ENCODE data around the gene C1orf105.

Gene C1orf105

DNA sequence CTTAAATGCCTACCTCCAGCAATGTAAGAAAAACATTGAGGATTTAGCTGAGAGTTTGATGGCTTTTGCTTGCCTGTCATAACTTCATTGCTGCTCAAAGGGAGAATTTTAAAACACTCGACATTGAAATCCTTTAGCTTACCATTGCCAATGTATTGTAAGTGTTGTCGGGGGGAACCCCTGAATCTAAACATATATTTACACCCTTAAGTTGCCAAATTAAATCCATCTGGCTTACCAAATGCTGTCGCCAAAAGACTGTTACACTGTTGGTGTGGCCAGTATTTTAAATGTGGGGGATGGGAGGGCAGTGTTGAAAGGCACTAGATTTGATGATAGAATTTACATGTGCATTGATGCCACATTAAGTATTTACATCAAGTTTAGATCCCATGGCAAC is 24.9 kb upstream of the C1orf105 start:
- DNase-seq (ENCODE audit: low read depth in 4 of 4, low spot score in 1 of 4), result no peak

DNA sequence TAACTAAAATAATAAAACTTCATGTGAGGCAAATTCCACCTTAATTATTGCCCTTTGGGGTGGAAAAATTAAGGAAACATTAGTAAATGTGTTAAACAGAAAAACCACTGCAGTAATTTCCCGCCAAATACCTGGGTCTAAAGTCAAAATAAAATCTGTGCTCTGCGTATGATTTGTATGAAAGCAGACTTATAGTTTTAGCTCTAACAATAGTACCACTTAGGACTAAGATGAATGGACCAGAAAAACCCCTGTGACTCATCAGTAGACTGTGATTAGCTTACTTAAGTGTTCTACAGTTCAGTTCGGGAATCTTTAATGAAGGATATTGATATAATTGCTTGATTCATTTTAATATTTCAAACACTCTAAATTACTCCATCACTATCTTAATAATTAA is 23.3 kb upstream of the C1orf105 start:
- no peak for DNase-seq (ENCODE audit: low read depth in 4 of 4, low spot score in 1 of 4)

DNA sequence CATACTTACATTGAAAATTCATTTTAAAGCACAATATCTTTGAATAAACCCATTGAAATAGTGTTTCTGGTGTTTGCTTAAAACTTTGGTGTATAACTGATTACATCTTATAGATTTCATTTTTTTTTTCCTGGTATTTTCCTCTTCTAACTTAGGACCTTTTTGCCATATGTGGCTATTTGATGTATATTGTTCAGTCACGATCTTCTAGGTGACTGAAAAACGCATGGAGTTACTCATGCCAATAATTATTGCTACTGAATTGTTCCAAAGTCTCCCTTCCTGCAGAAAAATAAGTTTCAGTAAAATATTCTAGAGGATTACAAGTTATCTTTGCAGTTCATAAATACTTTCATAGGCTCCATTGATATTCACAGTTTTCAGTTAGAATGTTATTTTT is 22.9 kb upstream of the C1orf105 start:
- DNase-seq (ENCODE audit: low read depth in 4 of 4, low spot score in 1 of 4), result no peak

DNA sequence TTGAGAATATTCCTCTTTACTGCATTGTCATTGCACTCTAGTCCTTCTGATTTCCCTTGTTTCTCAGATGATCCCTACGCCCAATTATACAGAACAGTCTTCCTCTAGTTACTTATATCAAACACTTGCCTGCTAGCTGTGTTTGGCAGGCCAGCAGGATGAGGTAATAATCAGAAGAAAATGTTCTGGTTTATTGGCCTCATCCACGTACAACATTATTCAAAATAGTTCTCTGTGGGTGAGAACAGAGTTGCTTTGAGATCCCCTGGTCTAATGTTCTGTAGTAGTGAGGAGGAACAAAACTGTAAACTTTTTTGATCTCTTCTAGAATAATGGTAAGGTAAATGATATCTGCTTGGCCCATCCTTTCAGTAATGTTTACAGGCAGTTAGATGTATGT is 22.3 kb upstream of the C1orf105 start:
- DNase-seq (ENCODE audit: low read depth in 4 of 4, low spot score in 1 of 4), result no peak

DNA sequence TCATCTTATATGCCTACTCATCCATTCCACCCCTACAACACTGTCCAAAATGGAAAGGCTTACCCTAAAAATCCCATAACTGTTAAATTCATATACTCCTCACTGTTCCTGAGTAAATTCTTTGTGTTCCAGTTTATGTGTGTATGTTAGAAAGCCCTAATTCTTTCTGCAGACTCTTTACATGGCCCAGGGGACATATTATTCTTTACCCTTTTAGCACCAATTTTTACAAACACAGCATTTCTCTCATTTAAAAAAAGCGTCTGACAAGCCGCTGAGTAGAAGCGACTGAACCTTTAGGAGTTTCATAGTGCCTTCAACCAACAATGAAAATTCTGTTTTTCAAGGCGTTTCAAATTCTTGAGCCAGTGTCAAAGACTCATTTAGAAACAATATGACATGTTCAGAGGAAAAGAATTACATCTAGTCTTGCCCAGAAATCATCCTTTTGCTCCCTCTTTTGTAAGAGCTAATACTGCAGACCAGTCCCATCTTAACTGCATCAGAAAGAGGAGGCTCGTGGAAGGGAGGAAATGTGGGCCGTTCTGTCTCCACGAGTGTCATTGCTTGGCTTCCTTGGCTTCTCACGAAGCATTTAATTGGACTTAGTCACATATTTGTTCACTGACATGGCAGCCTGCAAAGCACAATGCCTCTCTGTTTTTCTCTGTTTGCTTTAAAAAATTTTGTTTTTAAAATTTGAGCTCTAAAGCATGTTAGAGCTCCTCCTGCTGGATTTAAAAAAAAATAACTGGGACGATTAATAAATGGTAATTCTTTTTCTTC is 21.3 kb upstream of the C1orf105 start:
- no peak for DNase-seq (ENCODE audit: low read depth in 4 of 4, low spot score in 1 of 4)

DNA sequence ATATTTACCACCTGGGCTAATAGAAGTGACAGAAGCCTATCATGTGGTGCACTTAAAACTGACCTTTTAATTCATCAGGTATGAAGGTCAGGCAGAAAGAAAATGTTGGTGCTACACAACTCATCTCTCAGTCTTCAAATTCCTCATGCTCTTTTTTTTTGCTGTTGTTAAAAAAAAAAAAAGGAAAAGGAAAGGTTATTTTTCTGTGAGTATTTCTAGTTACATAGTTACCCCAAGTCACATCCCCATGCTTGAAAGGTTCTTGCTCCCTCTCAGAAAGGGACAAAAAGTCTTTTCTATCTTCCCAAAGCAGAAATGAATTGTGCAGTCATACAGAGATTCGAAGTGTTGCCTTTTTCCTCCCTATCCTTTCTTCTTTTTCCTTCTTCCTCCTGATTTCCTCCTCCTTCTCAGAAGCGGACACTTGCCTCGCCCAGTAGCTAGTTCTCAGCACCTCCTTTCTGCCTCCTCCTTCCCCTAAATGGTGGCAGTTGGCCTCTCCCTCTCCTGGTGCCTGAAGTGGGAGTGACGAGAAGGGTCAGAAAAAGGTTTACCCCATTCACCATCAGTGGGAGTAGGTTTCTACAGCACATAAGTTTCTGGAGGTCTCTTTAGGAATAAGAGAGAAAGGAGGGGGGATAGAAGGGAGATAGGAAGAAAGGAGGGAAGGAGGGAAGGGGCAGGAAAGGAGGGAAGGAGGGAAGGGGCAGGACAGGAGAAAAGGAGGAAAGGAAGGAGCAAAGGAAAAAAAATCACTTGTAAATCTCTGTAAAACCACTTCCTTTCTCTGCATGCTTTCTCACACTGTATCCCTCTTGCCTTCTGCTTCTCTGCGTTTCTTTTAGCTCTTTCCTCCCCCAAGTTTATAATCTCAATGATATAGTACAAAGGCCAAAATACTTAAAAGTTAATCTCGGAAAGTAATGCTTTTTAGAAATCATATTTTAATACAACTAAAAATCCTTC is 20.4 kb upstream of the C1orf105 start:
- no peak for DNase-seq (ENCODE audit: low read depth in 4 of 4, low spot score in 1 of 4)

DNA sequence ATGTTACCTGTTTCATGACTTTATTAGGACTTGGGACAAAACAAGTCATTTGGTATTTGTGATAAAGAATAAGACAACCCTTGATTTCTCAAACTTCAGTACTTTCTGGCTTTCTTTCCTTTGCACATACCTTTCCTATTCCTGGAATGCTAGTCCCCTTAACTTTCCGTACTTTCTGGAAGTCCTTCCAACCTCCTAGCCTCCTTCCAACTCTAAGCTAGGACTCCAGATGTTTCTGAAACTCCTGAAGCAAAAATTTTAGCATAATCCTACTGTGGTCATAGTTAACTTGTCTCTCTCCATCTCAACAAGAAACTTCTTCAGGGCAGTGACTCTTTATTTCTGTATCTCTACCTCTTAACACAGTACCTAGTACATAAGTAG is 19.8 kb upstream of the C1orf105 start:
- no peak for DNase-seq (ENCODE audit: low read depth in 4 of 4, low spot score in 1 of 4)

DNA sequence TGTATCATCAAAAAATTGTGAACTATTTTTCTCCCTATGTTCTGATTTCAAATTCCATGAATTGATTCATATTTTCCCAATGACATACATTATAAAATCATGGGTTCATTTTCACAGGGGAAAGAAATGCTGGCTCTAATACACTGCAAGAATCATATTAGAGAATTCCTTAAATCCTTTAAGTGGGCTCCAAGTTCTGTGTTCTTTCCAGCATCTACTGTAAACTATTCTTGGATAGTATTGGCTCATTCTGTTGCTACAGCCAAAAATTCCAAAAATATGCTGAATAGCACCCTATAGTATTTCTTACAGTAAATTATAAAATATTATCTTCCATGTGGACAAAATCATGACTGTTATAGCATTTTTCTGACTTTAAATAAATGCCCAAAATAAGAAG is 19.0 kb upstream of the C1orf105 start:
- no peak for DNase-seq (ENCODE audit: low read depth in 4 of 4, low spot score in 1 of 4)

DNA sequence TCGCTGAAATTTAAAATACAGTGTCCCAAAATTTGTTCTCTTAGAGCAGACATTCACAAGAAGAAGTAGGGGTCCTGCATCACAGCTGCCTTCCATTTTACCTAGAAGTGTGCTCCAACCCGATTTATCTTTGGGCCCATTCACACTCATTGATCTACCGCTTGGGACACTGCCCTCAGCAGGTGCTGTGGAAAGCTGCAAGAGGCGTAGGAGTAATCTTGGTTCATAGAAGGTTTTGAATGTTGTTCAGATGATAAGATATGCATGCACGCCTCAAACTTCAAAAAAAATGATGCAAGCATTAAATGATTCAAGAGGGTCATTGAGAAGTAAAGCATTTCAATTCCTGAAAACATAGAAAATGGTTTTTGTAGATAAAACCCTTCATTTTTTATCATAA is 18.6 kb upstream of the C1orf105 start:
- no peak for DNase-seq (ENCODE audit: low read depth in 4 of 4, low spot score in 1 of 4)

DNA sequence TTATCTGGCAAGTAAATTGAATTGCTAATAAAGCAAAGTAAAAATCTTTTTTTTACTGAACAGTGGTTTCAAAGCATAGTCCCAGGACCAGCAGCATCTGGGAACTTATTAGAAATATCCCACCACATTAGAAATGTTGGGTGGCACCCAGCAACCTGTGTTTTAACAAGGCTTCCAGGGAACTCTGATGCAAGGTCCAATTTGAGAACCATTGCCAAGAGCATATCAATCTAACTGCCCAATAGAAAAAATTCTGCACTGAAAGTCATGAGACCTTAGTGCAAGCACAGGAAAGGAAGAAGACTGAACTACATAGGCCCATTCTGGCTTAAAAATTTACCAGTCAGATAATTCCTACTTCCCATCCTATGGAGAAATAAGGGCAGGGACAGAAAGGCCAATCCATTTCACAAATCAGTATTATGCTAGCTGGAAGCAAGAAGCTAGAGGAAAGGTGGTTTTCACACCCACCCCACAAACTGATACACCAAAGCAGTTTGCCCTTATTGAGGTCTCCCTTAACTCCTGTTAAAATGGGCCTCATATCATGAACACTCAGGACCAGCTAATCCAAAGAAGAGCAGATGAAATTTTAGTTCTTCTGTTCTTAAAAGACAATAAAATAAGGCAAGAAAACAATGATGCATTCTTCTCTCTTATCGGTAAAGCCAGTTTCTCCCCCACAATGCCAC is 17.5 kb upstream of the C1orf105 start:
- DNase-seq (ENCODE audit: low read depth in 4 of 4, low spot score in 1 of 4), result no peak

DNA sequence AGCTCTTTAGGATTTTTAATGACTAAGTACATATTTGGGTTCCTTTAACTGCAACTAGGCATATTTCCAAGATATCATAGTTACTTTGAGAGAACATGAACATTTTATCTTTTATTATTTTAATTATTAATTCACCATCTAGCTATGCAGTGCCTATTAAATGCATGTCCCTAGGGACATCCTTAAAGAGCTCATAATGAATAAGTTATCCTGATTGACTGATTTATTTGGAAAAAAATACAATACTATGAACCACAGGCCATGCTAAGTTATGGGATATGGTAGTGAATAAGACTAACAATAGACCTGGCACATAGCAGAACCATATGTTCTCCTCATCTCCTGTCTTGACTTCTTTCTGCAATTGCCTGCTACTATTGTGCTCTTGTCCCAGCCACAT is 16.4 kb upstream of the C1orf105 start:
- DNase-seq (ENCODE audit: low read depth in 4 of 4, low spot score in 1 of 4), result no peak

DNA sequence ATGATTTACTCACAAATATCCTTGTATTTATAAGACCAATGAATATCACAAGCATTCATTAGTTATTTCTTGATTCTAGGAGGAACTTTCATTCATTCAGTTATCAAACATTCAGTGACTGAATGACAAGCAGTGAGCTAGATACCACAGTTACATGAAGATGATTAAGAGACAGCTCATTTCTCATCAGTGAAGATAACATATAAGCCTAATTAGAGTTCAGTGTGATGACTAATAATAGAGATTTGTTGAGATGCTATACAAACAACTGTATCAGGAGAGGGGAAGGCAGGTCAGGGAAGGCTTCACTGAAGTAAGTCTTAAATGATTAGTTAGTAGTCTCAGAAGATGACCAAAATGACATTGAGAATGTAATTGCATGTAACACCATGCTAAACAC is 14.6 kb upstream of the C1orf105 start:
- DNase-seq (ENCODE audit: low read depth in 4 of 4, low spot score in 1 of 4), result no peak

DNA sequence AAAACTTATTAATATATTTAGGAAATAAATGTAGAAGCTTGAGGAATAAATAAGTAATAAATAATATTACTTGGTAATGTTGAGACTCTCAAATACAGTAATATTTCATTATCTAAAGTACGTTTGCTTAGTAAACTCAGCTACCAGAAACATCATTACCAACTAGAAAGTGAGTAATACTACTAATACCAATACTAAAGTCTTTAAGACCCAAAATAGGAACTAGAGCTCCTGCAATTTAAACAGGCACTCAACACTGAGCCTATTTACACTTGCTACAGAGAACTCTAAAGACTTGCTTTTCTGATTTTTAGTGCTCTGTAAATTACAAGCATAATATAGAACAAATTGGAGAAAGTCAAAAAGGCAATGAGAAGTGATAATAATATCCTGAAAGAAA is 13.5 kb upstream of the C1orf105 start:
- DNase-seq (ENCODE audit: low read depth in 4 of 4, low spot score in 1 of 4), result no peak

DNA sequence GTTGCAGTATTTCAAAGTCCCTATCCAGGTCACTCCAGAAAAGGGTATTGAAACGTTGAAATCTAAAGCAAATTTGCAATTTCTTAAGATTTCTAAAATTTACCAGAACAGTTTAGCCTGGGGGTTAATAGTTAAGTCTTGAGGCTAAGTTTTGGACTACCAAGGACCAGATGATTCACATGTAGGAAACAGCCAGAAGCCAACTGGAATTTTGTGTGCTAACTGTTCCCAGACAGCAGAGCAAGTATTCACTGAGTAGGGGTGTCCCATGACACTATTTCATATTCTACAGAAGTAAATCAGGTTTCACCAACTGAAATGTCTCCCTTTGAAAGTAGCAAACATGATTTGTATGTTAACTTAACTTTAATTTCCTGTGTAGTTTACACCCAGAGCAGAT is 11.5 kb upstream of the C1orf105 start:
- DNase-seq (ENCODE audit: low read depth in 4 of 4, low spot score in 1 of 4), result no peak

DNA sequence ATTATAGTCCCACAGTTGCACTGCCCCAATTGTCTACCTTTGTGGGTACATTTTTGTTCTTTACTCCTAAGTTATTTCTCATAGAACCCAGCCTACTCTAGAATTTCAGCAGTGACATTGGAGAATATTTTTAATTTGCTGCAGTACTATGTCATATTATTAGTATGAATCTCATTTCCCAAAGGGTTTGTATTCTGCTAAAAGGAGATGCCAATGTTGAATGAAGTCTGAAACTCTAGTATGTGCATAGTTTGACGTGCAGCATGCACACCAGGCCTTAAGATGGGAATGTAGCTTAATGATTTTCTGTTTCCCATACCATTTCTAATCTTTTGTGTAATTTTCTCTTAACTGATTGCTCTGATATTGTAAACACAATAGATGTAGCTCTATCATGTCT is 10.5 kb upstream of the C1orf105 start:
- DNase-seq (ENCODE audit: low read depth in 4 of 4, low spot score in 1 of 4), result no peak

DNA sequence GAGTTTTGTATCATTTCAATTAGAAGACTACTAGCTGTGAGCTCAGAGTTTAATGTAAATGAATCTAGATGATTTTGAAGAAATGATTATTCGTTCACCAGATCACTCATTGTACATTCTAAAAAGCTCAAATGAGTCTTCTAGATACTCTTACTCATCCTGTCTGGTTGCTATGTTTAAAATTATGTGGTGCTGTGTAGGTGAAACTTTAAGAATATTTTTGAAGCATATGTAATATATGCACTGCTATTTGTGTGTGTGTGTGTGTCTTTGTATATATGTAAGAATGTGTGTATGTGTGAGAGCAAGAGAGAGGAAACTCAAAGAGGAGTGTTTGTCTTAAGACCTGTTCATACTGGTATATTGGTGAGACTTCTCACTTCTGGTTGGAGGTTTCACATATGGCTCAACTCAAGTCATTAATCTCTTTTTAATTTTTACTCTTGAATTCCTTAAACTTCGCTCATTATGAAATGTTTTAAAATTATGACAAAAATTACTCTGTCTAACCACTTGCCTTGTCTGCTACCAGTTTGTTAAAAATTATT is 8.6 kb upstream of the C1orf105 start:
- DNase-seq (ENCODE audit: low read depth in 4 of 4, low spot score in 1 of 4), result no peak

DNA sequence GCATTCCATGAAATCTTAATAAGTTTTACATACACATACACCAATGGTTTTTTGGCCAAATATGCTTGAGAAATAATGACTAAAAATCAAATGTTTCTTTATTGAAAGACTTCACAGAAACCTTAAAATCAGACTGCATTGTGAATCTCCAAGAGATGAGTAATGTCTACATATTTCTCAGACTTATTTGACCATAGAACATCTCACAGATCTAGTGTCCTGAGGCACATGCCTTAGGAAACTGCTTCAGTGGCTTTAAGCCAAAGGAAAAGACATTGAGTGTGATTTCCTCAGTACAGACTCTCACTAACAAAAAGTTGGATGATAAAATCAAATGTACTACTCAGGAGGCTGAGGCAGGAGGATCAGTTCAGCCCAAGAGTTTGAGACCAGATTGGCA is 6.2 kb upstream of the C1orf105 start:
- DNase-seq (ENCODE audit: low read depth in 4 of 4, low spot score in 1 of 4), result no peak

DNA sequence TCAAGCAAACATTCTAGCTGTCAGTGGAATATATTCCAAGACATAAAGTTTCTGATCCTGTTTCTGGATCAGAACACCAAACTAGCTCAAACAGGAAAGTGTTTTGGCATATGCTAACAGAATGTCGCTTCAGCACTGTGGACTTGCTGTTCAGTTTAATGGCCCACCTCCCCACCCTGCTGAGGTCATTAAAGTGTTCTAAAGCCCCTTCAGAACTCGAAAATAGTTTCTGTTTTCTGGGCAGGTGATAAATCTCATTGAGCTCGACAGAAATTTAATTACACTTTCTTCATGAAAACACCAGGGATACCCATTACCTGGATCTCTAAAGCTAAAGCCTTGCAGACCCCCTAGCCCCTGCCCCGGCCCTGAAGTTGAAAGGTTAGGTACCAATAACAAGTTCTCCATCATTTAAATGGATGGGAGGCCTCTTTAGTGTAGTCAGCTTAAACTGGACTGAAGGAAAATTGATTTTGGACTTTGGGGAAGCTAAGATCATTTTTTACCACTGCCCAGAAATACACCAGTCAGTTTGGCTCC is 3.9 kb upstream of the C1orf105 start:
- no peak for DNase-seq (ENCODE audit: low read depth in 4 of 4, low spot score in 1 of 4)

DNA sequence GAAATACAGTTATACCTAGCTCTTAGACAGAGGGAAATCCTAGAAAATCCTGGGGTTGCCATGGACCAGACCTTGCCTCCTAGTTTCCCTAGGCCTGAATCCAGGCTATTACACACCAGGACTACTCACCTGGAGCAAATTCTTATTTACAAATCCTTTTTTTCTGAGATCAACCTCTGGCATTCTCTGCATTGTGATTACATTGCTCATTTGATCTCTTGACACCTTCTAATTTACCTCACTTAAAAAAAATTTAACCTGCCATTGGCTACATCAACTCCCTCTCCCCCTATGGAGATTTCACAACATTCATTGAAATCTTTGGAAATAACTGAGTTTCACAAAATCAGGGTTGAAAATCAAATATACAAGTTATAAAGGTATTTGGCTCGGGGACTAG is 2.9 kb upstream of the C1orf105 start:
- no peak for DNase-seq (ENCODE audit: low read depth in 4 of 4, low spot score in 1 of 4)

DNA sequence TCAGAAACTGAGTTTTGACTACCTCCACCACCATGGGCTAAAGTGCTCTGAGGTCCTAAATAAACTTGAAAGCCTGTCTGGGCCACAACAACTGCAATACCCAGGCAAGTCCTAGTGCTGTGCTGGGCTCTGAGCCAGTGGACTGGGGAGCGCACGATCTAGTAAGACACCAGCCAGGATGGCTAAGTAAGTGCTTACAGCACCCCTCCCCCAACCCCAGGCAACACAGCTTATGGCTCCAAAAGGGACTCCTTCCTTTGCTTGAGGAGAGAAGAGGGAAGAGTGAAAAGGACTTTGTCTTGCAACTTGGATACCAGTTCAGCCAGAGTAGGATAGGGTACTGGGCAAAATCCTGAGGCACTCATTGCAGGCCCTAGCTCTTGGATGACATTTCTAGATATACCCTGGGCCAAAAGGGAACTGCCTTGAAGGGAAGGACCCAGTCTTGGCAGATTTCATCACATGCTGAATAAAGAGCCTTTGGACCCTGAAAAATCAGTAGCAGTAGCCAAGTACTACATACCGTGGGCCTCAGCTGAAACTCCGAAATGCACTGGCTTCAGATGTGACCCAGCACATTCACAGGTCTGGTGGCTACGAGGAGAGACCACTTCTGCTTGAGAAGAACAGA is 1.6 kb downstream of the C1orf105 start:
- no peak for DNase-seq (ENCODE audit: low read depth in 4 of 4, low spot score in 1 of 4)

DNA sequence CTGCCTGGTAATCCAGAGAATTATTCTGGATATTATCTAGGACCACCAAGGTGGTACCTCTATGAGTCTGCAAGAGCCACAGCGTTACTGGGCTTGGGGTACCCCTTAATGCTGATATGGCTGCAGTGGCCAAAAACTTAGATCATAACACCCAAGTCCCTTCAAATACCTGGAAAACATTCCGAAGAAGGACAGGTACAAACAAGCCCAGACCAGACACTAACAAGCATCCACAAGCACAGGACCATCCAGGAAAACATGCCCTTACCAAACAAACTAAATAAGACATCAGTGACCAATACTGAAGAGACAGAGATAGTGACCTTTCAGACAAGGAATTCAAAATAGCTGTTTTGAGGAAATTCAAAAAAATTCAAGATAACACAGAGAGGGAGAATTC is 2.9 kb downstream of the C1orf105 start:
- no peak for DNase-seq (ENCODE audit: low read depth in 4 of 4, low spot score in 1 of 4)
